CD4-positive, alpha-beta T cell treated with Interferon gamma for 1 hour (primary cell): ENCODE results near the gene BAZ2B.
A peak's percentile ranks its signal among the peaks of the same experiment; 100 is the strongest.

Experiments used
- DNase-seq: peaks from one replicate; pipeline ENCODE4 v3.0.0-alpha.2; 2020

The BAZ2B gene

DNA sequence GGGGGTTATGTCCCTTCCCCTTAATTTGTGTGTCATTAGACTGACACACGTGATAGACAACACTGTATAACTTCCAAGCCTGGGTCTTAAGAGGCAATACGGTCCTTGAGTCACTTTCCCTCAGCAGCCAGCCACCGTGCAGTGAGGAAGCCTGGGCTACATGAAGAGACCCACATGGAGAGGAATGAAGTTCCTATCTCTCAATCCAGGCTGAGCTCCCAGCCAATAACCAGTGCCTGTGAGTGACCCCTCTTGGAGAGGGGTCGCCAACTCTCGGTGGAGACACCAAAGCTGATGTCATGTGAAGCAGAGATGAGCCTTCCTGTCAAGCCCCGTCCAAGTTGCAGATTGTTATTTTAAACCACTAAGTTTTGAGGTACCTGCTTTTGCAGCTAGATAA is 324.2 kb downstream of the BAZ2B start:
- no peak for DNase-seq

DNA sequence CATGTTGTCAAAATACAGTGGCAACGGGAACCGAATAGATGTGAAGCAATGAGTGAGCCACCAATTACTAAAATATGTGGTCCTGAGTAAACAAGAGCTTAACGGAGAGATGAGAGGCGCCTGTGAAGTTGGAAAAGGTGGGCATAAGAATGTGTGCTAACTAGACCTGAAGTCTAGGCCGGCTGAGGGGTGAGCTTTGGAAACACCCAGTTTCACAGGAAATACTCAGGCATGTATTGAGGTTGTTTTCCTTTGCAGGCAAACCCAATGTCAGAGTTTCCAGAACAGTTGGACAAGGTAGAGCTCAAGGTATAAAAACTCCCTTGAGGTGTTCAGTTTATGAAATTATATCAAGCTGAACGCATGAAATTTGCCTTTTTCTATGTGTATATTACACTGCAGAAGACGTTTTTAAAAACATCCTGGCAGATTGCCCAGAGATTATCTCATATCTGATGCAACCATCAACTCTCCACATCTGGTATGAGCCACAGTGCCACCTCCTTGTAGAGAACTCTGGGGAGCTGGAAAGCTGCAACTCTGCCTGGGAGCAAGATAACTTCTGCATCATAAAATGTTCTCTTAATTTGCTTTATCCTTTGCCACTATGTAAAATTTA is 325.9 kb downstream of the BAZ2B start:
- no peak for DNase-seq

DNA sequence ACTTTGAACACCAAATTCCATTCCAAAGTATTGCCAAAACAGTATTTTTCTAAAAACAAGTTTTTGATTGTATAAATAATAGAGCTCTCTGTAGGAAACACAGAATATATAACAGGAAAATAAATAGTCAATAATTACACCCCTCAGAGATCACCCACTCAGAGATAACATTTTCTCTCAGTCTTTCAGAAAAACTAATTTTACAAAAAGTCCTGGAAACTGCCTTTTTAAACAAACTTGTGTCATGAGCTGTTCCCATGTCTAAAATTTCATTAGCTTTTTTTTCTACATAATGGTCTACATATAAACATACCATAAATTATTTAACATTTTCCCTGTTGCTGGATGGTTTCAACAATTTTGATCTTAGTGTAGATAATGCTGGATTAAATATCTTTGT is 328.6 kb downstream of the BAZ2B start:
- DNase-seq: no peak

DNA sequence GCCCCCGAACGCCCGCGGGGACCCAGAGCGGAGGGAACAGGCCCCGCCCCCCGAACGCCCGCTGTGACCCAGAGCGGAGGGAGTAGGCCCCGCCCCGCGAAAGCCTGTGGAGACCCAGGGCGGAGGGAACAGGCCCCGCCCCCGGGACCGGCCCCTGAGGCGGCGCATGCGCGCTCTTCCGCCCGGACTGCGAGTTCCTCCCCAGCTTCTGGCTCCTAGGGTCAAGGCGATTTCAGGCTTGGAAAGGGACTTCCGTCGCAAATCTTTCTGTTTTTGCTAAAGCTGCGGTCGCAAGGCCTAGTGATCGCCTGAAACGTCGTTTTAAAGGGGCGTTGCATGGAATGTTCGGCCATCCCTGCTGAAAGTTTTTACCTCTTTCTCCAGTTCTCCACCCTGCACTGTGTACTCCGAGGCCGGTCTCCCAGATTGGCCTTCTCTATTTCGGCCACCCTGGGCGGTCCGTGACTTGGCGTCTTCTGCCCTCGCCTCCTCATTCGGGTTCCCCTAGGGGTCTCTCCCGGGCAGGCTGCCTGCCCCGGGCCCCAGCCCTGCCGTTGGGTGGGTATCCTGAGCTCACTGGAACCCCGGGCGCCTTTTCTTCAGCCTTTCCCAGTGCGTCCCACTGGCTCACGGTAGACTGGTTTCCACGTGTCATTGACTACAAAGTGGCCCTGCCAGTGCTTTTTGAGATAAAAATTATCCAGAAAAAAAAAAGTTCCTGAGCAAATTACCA is 329.5 kb downstream of the BAZ2B start:
- peak; percentile 97 for DNase-seq

DNA sequence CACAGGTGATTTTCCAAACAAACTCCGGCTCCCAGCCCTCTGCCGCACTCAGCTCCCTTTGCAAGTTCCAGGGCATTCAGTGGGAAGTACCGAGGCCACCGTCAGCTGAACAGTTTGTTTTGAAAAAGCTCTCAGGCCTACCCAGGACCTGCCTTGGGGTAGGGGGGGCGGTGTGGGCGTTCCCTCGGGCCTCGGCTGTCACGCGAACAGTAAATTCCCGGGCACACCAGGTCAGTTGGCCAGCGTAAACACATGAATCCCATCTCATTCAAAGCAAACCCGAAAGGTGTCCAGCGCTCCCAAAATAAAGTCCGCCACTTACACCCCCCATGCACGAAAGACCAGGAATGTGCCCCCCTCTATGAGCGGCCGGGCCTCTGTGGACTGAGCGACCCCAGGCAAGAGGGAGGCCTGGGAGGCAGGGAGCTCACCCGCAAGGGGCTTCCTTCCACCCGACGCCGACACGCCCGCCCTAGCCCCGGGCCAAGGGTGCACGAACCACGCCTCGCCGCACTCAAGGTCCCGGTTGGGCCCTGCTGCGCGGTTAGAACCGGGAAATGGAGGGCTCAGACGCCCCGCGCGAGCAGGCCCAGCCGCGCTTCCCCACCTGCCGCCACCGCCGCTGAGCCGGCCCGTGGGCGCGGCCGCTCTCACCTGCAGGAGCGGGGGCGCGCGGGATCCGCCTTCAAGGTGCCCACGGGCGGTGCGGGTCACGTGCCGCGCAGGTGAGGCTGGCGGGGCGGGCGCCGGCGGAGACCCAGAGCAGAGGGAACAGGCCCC is 330.2 kb downstream of the BAZ2B start, which contains the start of gene WDSUB1:
WDSUB1 (minus strand) TSS at position 775 of the 780 bp plus-strand sequence. CDS start 3,634 bp downstream, outside the sequence.
- peak; percentile 3 for DNase-seq

DNA sequence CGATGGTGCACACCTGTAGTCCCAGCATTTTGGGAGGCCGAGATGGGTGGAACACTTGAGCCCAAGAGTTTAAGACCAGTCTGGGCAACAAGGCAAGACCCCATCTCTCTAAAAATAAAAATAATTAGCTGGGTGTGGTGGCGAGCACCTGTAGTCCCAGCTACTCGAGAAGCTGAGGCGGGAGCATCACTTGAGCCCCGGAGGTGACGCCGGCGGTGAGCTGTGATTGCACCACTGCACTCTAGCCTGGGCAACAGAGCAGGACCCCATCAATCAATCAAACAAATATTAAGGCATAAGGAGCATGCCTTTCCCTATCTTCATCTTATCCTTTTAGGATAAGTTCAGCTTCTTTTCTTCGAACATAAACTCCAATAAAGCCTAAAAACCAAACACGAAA is 330.9 kb downstream of the BAZ2B start:
- DNase-seq: no peak

DNA sequence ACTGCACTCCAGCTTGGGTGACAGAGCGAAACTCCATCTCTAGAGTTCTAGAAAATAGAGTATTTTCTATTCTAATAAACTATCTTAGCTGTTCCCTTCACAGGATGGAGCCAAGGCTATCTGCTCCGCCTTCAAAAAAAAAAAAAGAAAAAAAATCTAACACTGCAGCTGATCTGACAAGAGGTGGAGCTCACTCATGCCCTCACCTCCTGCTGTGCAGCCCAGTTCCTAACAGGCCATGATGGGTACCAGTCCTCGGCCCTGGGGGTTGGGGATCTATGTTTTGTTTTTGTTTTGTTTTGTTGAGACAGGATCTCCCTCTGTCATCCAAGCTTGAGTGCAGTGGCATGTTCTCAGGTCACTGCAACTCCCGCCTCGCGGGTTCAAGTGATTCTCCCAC is 332.8 kb downstream of the BAZ2B start:
- DNase-seq: no peak

DNA sequence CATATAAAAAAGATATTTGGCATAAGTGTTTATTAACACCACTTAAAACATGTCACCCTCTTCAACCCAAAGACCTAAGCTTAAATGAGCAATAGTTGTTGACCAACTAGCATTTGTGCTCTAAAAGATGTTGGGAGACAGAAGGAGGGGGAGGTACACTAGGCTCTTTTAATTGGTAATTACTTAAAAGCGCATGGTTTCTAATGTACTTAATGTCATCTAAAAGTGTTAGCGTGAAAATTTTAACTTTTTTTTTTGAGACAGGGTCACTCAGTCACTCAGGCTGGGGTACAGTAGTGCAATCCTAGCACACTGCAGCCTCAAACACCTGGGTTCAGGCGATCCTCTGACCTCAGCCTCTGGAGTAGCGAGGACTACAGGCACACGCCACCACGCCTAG is 335.3 kb downstream of the BAZ2B start:
- no peak for DNase-seq

DNA sequence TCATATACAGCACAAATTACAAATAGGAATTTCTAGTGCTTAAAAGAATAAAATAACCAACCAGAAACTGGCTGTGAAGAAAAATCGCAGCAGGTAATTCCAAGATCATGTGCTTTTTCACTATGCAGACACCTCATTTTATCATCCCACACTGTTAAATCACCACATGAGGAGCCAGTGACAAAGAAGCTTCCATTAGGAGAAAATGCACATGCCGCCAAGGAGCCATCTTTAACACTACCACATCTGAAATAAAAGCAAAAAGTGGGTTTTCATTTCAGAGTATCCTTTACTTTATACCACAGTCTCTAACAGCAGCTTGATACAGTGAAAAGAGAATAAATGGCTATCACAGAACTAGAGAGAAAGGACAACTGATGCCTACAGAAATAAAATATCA is 336.6 kb downstream of the BAZ2B start:
- no peak for DNase-seq

DNA sequence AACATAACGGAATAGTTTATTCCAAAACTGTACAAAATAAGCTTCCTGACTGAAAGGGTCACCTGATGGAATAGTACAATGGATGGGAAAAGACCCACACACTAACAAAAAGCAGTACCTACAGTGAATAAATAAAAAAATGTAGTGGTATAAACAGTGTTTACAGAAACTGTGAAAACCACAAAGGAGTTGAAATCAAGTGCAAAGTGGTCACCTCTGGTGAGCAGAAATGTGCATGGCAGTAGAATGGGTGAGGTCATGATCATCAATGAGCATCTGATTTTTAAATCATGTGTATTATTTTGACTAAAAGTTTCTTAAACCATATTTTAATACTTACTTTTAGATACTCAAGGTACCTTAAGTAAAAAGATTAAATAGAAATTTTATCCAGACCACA is 341.2 kb downstream of the BAZ2B start:
- DNase-seq: no peak

DNA sequence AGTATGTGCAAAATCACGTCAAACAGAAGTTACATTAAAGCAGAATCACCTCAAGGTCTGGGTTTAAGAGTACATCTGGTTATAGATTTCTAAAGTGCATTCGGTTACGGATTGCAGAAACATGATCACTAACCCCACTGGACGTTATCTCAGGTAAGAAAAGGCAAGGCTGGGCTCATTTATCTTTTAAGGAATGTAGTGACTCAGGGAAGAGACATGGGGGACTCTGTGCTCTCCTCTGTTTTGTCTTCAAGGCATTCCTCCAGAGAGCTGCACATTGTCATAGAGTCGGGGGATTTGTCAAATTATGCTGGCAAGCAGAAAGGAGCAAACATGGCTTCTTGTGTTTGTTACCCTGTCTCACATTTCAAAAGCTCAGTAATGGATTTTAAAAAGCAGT is 344.2 kb downstream of the BAZ2B start:
- DNase-seq: no peak

DNA sequence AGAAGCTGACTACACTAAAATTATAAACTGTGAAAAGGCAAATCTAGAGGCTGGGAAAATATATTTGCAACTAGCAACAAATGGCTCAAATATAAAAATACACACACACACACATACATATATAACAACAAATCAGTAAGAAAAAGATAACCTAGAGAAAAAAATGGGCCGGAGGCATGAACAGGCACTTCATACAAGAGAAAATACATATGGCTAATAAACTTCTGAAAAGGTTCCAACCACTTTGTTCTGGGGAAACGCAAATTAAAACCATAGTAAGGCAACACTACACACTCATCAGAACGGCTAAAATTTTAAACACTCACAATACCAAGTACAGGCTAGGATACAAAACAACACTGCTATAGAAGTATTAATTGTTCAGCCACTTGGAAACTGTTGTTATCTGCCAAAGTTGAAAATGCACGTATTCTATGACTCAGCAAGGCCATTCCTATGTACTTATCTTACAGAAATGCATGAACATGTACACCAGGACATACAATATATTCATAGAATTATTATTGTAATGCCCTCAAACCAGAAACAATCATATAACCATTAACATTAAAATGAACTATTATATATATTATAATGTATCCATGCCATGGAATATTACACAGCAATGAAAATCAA is 345.5 kb downstream of the BAZ2B start:
- DNase-seq: no peak
